HG03469 (cell line): ENCODE data around the gene ST6GALNAC6.
"Not testable (repeated sequence)": the region's sequence is repeated elsewhere in the genome, so short reads cannot be mapped to it uniquely, and the experiment has no call there.

Source experiments
- ATAC-seq: cut with Tn5 transposase; IDR thresholded peaks from one replicate; pipeline ENCODE4 v1.9.1; 2021; ENCODE audit warnings: mild to moderate bottlenecking, moderate library complexity, moderate number of reproducible peaks; ENCODE audit not compliant: unreplicated experiment

ST6GALNAC6 gene

GRCh38 chr9:127838375-127839078 is 60.9 kb downstream of the ST6GALNAC6 start:
- no peak for ATAC-seq

- no peak for ATAC-seq
Observed at GRCh38 chr9:127837346-127837745, 62.1 kb downstream of the ST6GALNAC6 start.

GRCh38 chr9:127836561-127836960 is 62.8 kb downstream of the ST6GALNAC6 start:
- not testable (repeated sequence) for ATAC-seq

- ATAC-seq, result no peak
Observed at GRCh38 chr9:127835991-127836516, 63.3 kb downstream of the ST6GALNAC6 start.
